GDM1 (cell line): ENCODE measurements around the gene PTCSC3.

ENCODE experiments used
- DNase-seq: peaks from one replicate; lab custom pipeline; 2025; lab: John Stamatoyannopoulos, UW

The PTCSC3 gene

GRCh38 chr14:36176524-36176923 is at the start of gene PTCSC3:
PTCSC3 (minus strand) TSS chr14:36176722.
- DNase-seq = no peak

- no peak for DNase-seq
Measured at GRCh38 chr14:36226164-36226563, 49.6 kb upstream of the PTCSC3 start.

GRCh38 chr14:36224176-36224575 is 47.7 kb upstream of the PTCSC3 start:
- no peak for DNase-seq

GRCh38 chr14:36223558-36223957 is 47.0 kb upstream of the PTCSC3 start:
- no peak for DNase-seq

GRCh38 chr14:36222952-36223468 is 46.5 kb upstream of the PTCSC3 start:
- no peak for DNase-seq

GRCh38 chr14:36222337-36222736 is 45.8 kb upstream of the PTCSC3 start:
- no peak for DNase-seq

GRCh38 chr14:36221112-36221511 is 44.6 kb upstream of the PTCSC3 start:
- DNase-seq = no peak

GRCh38 chr14:36217732-36218131 is 41.2 kb upstream of the PTCSC3 start:
- no peak for DNase-seq

- no peak for DNase-seq
Measured at GRCh38 chr14:36217027-36217426, 40.5 kb upstream of the PTCSC3 start.

GRCh38 chr14:36215217-36215598 is 38.7 kb upstream of the PTCSC3 start:
- no peak for DNase-seq

GRCh38 chr14:36214476-36215216 is 38.1 kb upstream of the PTCSC3 start:
- no peak for DNase-seq

GRCh38 chr14:36212987-36213386 is 36.5 kb upstream of the PTCSC3 start:
- no peak for DNase-seq

- DNase-seq = no peak
Measured at GRCh38 chr14:36212577-36212976, 36.1 kb upstream of the PTCSC3 start.

- no peak for DNase-seq
Measured at GRCh38 chr14:36208690-36209278, 32.3 kb upstream of the PTCSC3 start.

- no peak for DNase-seq
Measured at GRCh38 chr14:36207500-36207899, 31.0 kb upstream of the PTCSC3 start.

GRCh38 chr14:36204461-36205073 is 28.0 kb upstream of the PTCSC3 start:
- DNase-seq = no peak

- DNase-seq = no peak
Measured at GRCh38 chr14:36198378-36198777, 21.9 kb upstream of the PTCSC3 start.

- no peak for DNase-seq
Measured at GRCh38 chr14:36194663-36195062, 18.1 kb upstream of the PTCSC3 start.

- DNase-seq = no peak
Measured at GRCh38 chr14:36192530-36192929, 16.0 kb upstream of the PTCSC3 start.

- no peak for DNase-seq
Measured at GRCh38 chr14:36183402-36183801, 6.9 kb upstream of the PTCSC3 start.

GRCh38 chr14:36181417-36181816 is 4.9 kb upstream of the PTCSC3 start:
- no peak for DNase-seq

- no peak for DNase-seq
Measured at GRCh38 chr14:36177489-36177888, 967 bp upstream of the PTCSC3 start.

GRCh38 chr14:36174767-36175424 is 1.6 kb downstream of the PTCSC3 start:
- DNase-seq = no peak
